ENCODE measurements around the gene GALNTL6.

DNA sequence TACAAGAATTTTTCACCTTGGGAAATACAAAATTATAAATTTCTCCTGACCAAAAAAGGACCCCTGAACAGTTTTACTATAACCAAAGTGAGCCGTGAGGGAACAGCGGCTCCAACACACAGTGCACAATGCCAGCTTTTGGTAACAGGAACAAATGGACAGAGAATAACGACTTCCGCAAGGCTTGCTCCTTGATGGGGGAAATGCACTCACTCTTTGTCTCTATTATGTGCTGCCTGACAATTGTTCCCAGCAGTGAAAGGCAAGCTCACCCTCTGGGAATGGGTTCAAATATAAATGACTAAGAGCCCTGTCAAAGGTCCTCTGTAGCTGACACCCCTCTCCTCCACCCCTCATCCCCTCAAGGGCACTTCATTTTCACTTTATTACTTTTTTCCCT is 1029.6 kb downstream of the GALNTL6 start:
- TF ChIP-seq POLR2A (IDR thresholded peaks at IDR 0.05; ENCODE audit: low read length) (no peak), GATA1 (IDR thresholded peaks at IDR 0.05; ENCODE audit: low read depth, low read length) (no peak)
